T-helper 2 cell treated with Interferon-gamma antibody and Interleukin-4, amounts not matched to agents 5 μg/mL and 100 μg/mL, for 36 hours (primary cell): ENCODE data around the gene LIMS2.

Source experiments
- DNase-seq: peaks from one replicate; pipeline ENCODE4 v3.0.0; 2021; ENCODE audit warnings: low spot score
- H3K27ac Mint-ChIP-seq: one replicate; pipeline ENCODE4 v1.8.0; 2021; ENCODE audit warnings: mild to moderate bottlenecking, mixed read lengths
- H3K27me3 Mint-ChIP-seq: one replicate; pipeline ENCODE4 v1.8.0; 2021; ENCODE audit warnings: low read depth, mixed read lengths
- H3K36me3 Mint-ChIP-seq: one replicate; pipeline ENCODE4 v1.8.0; 2021; ENCODE audit warnings: low read depth, mixed read lengths
- H3K4me1 Mint-ChIP-seq: one replicate; pipeline ENCODE4 v1.8.0; 2021; ENCODE audit warnings: low read depth, mixed read lengths
- H3K4me3 Mint-ChIP-seq: one replicate; pipeline ENCODE4 v1.8.0; 2022; ENCODE audit warnings: mild to moderate bottlenecking, moderate library complexity, mixed read lengths
- H3K9me3 Mint-ChIP-seq: one replicate; pipeline ENCODE4 v1.8.0; 2021; ENCODE audit warnings: mixed read lengths

Gene LIMS2

GRCh38 chr2:127690696-127691095 lies 15.4 kb upstream of the LIMS2 start:
- no peak overlapping the region for H3K27ac Mint-ChIP-seq
- H3K27me3 Mint-ChIP-seq, result peaks cover 14% of the 10 kb centered on the region
- no peak for DNase-seq
- H3K36me3 Mint-ChIP-seq, result no peaks in the 10 kb centered on the region
- peaks cover 25% of the 10 kb centered on the region for H3K9me3 Mint-ChIP-seq
- H3K4me1 Mint-ChIP-seq, result no peaks in the 10 kb centered on the region
- no peak overlapping the region for H3K4me3 Mint-ChIP-seq

DNA sequence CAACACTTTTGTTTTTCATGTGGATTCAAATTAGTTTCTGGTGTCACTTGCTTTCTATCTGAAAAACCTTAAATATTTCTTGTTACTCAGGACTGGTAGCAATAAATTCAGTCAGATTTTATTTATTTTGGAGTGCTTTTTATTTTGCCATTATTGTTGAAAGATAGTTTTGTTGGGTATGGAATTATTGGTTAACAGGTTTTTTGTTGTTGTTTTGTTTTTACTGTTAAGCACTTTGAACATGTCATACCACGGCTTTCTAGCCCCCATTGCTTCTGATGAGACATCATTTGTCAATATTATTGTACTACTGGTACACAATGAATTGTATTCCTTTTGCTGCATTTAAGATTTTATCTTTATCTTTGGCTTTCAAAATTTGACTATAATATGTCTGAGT lies 13.1 kb upstream of the LIMS2 start:
- Mint-ChIP-seq H3K27me3 (peaks cover 14% of the 10 kb centered on the region), H3K27ac (no peak overlapping the region), H3K4me3 (no peak overlapping the region), H3K9me3 (peaks cover 25% of the 10 kb centered on the region), H3K4me1 (no peaks in the 10 kb centered on the region), H3K36me3 (no peaks in the 10 kb centered on the region)
- DNase-seq, result no peak

DNA sequence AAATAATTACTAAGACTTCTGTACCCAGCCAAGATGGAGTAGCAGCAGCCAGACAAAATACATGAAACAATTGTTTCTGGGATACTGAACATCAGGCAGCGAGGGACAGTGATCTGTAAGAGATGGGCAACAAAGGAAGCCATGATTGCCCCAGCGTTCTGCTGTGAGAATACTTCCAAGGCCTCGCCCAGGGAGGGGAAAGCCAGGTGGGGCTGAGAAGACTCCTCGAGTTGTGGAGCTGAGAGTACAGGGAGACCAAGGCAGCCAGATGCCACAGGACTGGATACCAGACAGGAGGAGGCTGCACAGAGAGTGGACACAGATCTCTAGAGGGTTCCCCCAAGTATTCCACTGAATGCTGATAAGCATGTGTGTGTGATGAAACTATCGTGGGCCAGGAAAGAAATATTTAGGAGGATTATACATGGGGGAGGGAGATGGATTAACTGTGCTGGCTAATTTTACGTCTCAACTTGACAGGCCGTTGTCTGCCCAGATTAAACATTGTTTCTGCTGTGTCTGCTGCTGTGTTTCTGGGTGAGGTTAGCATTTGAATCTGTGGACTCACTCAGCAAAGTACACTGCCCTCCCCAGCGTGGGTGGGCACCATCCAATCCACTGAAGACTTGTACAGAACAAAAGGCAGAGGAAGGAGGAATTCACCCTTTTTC lies 10.2 kb upstream of the LIMS2 start:
- Mint-ChIP-seq H3K36me3 (no peaks in the 10 kb centered on the region), H3K4me1 (peaks cover 2% of the 10 kb centered on the region), H3K4me3 (no peak overlapping the region), H3K27me3 (peaks cover 20% of the 10 kb centered on the region), H3K27ac (no peak overlapping the region), H3K9me3 (peaks cover 10% of the 10 kb centered on the region)
- no peak for DNase-seq

GRCh38 chr2:127683757-127684156 lies 8.4 kb upstream of the LIMS2 start:
- Mint-ChIP-seq H3K4me1 (peaks cover 2% of the 10 kb centered on the region), H3K4me3 (no peak overlapping the region), H3K36me3 (no peaks in the 10 kb centered on the region), H3K9me3 (peaks cover 5% of the 10 kb centered on the region), H3K27me3 (peaks cover 22% of the 10 kb centered on the region), H3K27ac (no peak overlapping the region)
- DNase-seq, result no peak

DNA sequence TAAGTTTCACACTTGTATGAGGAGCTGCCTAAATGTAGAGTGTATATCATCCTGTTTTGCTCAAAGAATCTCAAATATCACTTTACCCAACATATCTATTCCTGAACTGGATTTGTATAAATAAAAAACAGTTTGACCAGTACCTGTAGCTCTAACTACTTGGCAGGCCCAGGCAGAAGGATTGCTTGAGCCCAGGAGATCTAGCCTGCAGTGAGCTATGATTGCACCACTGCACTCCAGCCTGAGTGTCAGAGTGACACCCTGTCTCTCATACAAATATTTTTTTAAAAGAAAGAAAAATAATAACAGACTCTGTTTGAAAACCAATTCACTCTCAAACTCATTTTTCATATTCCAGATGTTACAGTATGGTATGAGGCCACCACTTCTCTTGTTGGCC lies 7.7 kb upstream of the LIMS2 start:
- Mint-ChIP-seq H3K27ac (no peak overlapping the region), H3K9me3 (no peaks in the 10 kb centered on the region), H3K4me1 (peaks cover 2% of the 10 kb centered on the region), H3K36me3 (no peaks in the 10 kb centered on the region), H3K27me3 (peaks cover 28% of the 10 kb centered on the region), H3K4me3 (no peak overlapping the region)
- no peak for DNase-seq

DNA sequence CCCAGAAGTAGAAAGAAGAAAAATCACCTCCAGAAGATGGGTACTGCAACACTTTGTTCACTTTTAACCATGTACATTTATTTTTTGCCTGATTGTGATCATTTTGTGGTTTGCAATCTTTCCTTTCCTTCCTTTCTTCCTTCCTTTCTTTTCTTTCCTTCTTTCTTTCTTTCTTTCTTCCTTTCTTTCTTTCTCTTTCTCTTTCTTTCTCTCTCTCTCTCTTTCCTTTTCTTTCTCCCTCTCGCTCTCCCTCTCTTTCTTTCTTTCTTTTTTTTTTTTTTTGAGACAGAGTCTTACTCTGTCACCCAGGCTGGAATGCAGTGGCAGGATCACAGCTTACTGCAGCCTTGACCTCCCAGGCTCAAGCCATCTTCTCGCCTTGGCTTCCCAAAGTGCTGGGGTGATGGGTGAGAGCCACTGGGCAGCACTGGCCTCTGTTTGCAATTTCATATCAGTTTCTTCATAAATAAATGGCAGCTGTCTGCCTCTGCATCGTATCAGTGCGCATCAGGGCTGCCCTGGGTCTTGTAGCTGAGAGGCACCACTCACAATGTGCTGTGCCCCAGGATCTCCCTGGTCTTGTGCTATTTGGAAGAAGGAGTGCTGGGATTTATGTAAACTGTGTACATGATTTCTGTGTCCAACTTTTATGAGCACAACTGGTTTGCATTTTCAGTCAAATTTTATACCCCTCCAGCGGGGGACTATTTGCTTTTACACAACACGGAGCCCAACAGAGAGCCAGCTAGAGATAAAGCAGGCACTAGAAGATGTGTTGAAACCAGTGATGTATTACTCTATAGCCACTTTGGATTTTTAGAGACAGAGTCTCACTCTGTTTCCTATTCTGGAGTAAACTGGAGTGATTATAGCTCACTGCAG lies 6.9 kb upstream of the LIMS2 start:
- H3K4me3 Mint-ChIP-seq, result no peak overlapping the region
- H3K4me1 Mint-ChIP-seq, result peaks cover 2% of the 10 kb centered on the region
- H3K36me3 Mint-ChIP-seq, result no peaks in the 10 kb centered on the region
- DNase-seq, result no peak
- no peak overlapping the region for H3K27ac Mint-ChIP-seq
- peaks cover 34% of the 10 kb centered on the region for H3K27me3 Mint-ChIP-seq
- no peaks in the 10 kb centered on the region for H3K9me3 Mint-ChIP-seq

DNA sequence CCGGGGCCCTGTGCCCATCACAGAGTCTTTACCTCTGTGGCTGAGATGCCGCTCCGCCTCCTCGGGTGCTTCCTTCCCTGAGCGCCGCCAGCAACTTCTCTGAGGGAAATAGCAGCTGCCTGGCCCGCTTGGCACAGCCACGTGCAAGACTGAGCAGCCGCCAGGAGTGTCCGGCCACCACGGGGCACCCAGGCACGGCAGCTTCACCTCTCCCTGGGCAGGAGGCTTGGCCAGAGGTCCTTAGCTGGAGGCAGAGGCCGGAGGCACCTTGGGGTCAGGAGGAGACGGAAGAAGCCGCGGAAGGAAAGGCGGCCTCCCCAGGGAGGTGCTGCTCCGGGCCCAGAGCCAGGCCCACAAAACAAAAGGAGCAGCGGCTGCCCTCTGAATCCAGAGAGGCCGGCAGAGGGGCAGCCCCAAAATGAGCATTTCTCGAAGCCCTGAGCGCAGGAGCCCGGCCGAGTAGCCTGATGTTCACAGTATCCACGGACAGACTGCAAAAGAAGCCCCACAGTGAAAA lies 6.0 kb upstream of the LIMS2 start:
- Mint-ChIP-seq H3K4me1 (peaks cover 2% of the 10 kb centered on the region), H3K36me3 (no peaks in the 10 kb centered on the region), H3K9me3 (no peaks in the 10 kb centered on the region), H3K4me3 (no peak overlapping the region), H3K27me3 (peaks cover 37% of the 10 kb centered on the region), H3K27ac (no peak overlapping the region)
- DNase-seq, result no peak

GRCh38 chr2:127680706-127681287 lies 5.5 kb upstream of the LIMS2 start:
- H3K27ac Mint-ChIP-seq, result no peak overlapping the region
- peaks cover 2% of the 10 kb centered on the region for H3K4me1 Mint-ChIP-seq
- no peaks in the 10 kb centered on the region for H3K36me3 Mint-ChIP-seq
- DNase-seq, result no peak
- H3K27me3 Mint-ChIP-seq, result peaks cover 40% of the 10 kb centered on the region
- H3K4me3 Mint-ChIP-seq, result no peak overlapping the region
- H3K9me3 Mint-ChIP-seq, result no peaks in the 10 kb centered on the region

GRCh38 chr2:127679680-127680361 lies 4.5 kb upstream of the LIMS2 start:
- peaks cover 41% of the 10 kb centered on the region for H3K27me3 Mint-ChIP-seq
- no peak for DNase-seq
- H3K36me3 Mint-ChIP-seq, result no peaks in the 10 kb centered on the region
- H3K4me1 Mint-ChIP-seq, result peaks cover 2% of the 10 kb centered on the region
- H3K9me3 Mint-ChIP-seq, result no peaks in the 10 kb centered on the region
- H3K4me3 Mint-ChIP-seq, result no peak overlapping the region
- H3K27ac Mint-ChIP-seq, result no peak overlapping the region

DNA sequence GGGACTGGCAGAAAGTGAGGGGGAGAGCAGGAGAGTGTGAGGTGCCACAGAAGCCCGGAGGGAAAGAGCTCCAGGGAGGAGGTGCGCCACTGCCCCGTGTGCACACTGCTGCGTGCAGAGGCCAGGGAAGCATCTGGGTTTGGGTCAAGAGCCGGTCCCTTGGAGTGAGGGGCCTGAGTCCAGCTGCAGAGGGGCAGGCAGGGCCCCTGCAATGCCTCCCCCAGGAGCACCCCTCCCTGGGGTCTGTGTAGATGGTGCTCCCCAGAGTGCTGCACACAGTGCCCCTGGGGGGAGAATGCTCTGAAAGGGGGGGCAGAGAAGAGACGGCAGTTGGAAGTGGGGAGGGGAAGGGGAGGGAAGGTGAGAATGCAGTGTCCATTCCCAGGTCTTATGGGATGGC lies 3.7 kb upstream of the LIMS2 start:
- peaks cover 4% of the 10 kb centered on the region for H3K4me1 Mint-ChIP-seq
- no peak for DNase-seq
- no peak overlapping the region for H3K4me3 Mint-ChIP-seq
- H3K9me3 Mint-ChIP-seq, result no peaks in the 10 kb centered on the region
- H3K27me3 Mint-ChIP-seq, result peaks cover 47% of the 10 kb centered on the region
- H3K27ac Mint-ChIP-seq, result no peak overlapping the region
- H3K36me3 Mint-ChIP-seq, result no peaks in the 10 kb centered on the region

- Mint-ChIP-seq H3K36me3 (no peaks in the 10 kb centered on the region), H3K27me3 (peaks cover 52% of the 10 kb centered on the region), H3K27ac (no peak overlapping the region), H3K9me3 (no peaks in the 10 kb centered on the region), H3K4me1 (peaks cover 4% of the 10 kb centered on the region), H3K4me3 (no peak overlapping the region)
- DNase-seq, result no peak
Measured at GRCh38 chr2:127678531-127678930, 3.2 kb upstream of the LIMS2 start.

DNA sequence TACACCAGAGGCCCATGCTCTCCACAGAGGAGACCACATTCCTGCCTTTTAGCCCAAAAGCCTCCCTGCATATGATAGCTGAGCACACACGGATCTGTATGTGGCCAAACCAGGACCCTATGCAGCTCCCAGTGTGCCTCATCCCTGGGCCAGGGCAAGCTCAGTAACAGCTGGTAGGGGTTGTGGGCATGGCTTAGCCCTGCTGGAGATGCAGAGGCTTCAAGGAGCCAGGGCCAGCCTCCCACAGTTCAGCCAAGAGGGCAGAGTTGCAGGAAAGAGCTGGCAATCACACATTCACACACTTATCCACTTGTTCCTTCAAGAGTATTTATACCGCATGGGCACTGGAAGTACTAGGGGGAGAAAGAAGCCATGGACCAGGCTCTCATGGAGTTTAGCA lies 1.6 kb upstream of the LIMS2 start:
- Mint-ChIP-seq H3K9me3 (no peaks in the 10 kb centered on the region), H3K36me3 (no peaks in the 10 kb centered on the region), H3K27ac (no peak overlapping the region), H3K4me1 (peaks cover 3% of the 10 kb centered on the region), H3K27me3 (peaks cover 59% of the 10 kb centered on the region), H3K4me3 (no peak overlapping the region)
- no peak for DNase-seq

DNA sequence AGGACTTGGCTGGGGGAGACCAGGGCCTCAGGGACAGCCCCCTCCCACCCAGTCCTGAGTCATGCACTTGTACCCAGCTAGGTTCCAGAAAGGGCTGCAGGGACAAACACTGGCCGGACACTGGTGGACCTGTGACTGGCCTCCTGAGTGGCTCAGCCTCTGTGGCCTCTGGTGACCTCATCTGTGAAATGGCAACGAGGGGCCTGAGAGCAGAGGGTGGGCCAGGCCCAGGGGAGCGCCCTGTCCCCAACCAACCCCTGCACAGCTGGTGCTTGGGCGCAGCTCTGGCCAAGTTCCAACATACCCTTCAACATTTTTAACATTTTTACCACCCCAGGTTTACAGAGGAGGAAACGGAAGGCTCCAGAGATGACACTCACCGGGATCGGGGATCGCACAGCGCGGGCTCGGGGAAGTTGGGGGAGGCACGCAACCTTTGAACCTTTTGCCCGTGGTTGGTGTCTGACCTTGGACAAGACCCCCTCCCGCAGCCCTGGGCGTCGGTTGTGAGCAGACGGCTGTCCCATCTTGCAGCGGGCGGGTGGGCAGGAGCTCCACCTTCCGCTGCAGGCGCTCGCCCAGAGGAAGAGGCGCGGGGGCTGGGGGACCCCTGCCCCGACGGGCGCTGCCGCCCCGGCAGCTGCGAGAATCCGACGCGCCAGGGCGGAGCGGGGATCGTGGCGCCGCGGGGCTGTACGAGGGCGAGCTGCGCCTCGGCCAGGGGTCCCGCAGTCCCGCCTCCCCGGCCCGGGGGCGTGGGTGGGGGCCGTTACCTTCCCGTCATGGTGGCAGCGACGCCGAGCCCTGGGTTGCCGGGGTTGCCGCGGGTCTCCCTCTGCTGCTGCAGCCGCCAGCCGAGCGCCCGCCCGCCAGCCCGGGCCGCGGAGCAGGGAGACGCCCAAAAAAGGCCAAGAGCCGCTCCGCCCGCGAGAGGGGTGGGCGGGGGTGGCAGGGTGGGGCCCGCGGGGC lies 805 bp downstream of the LIMS2 start:
- no peak overlapping the region for H3K27ac Mint-ChIP-seq
- H3K36me3 Mint-ChIP-seq, result no peaks in the 10 kb centered on the region
- H3K4me1 Mint-ChIP-seq, result peaks cover 3% of the 10 kb centered on the region
- peak overlapping the region; percentile 73 for H3K4me3 Mint-ChIP-seq
- H3K27me3 Mint-ChIP-seq, result peaks cover 70% of the 10 kb centered on the region
- DNase-seq, result no peak
- H3K9me3 Mint-ChIP-seq, result no peaks in the 10 kb centered on the region
